ENCODE data around the gene ASXL1. TPM values are rescaled to one million over a fixed set of nuclear protein-coding genes. Genes with fewer than 3 reads are reported as not detected.

Gene ASXL1
- polyA plus RNA-seq, 2 of the 4 experiments (the other 2 are of a cell fraction): 35.7 to 36.0 TPM

- H3K4me3 ChIP-seq: no peak overlapping the region
- no peaks in the 10 kb centered on the region for H3K9me3 ChIP-seq
- ChIA-PET CTCF (interaction anchor here (0.6 to 1.4 kb wide), 6 partner anchors 11 to 34 kb away, joined by 3 to 4 read pairs (median 4); no protein-coding TSS in a partner anchor), POLR2A (no interaction called here)
- no peak for TF ChIP-seq RNF2 (IDR thresholded peaks at IDR 0.05; ENCODE audit: borderline replicate concordance, low read depth)
- no peak for TF ChIP-seq ZC3H11A (IDR thresholded peaks at IDR 0.05)
- no peak for TF ChIP-seq HDAC2 (IDR thresholded peaks at IDR 0.05)
- TF ChIP-seq HOXB5 (CRISPR knock-in tag; IDR thresholded peaks at IDR 0.05): no peak
- no peak for TF ChIP-seq CHD4 (IDR thresholded peaks at IDR 0.05; ENCODE audit: borderline replicate concordance)
- no peak for TF ChIP-seq MAZ (IDR thresholded peaks at IDR 0.05; ENCODE audit: borderline replicate concordance, low read depth, low read length)
- no peak for TF ChIP-seq TP53 (CRISPR knock-in tag; IDR thresholded peaks at IDR 0.05)
- no peak for TF ChIP-seq POLR2A (IDR thresholded peaks at IDR 0.05; ENCODE audit: low read length)
- TF ChIP-seq HEYL (CRISPR knock-in tag; IDR thresholded peaks at IDR 0.05): no peak
- TF ChIP-seq CBX8 (IDR thresholded peaks at IDR 0.05): no peak
- no peak for TF ChIP-seq RFX5 (IDR thresholded peaks at IDR 0.05)
- TF ChIP-seq JUNB (IDR thresholded peaks at IDR 0.05): no peak
- no peak for TF ChIP-seq ESRRA (IDR thresholded peaks at IDR 0.05; ENCODE audit: borderline replicate concordance, low read length)
- no peak for TF ChIP-seq SREBF2 (IDR thresholded peaks at IDR 0.05)
- no peak for TF ChIP-seq TFCP2L1 (CRISPR knock-in tag; IDR thresholded peaks at IDR 0.05)
- TF ChIP-seq PBX3 (IDR thresholded peaks at IDR 0.05): no peak
- no peak for TF ChIP-seq ZFP36 (IDR thresholded peaks at IDR 0.05; ENCODE audit: borderline replicate concordance, partially characterized antibody)
- no peak for TF ChIP-seq RCOR1 (IDR thresholded peaks at IDR 0.05; ENCODE audit: low read depth, low read length)
- DNase-seq (ENCODE audit: low read depth in 1 of 2, low spot score in 1 of 2) (no peak), FAIRE-seq (no peak), ATAC-seq (no peak)
- no peak overlapping the region for H3K27ac ChIP-seq
- H3K4me1 ChIP-seq: no peaks in the 10 kb centered on the region
- H3K4me2 ChIP-seq: no peak overlapping the region
- WGBS (ENCODE audit: missing lambda C conversion rate): 87% methylated on average over 6 of the region's 6 CpGs
Measured at GRCh38 chr20:32427996-32428395, 69.9 kb downstream of the ASXL1 start.

- Histone ChIP-seq H3K4me3 (no peak overlapping the region), H3K4me1 (no peaks in the 10 kb centered on the region), H3K4me2 (no peak overlapping the region), H3K27ac (no peak overlapping the region), H3K9me3 (no peaks in the 10 kb centered on the region)
- no peak for DNase-seq (ENCODE audit: low read depth in 1 of 2, low spot score in 1 of 2)
- ChIA-PET POLR2A (no interaction called here), CTCF (no interaction called here)
- FAIRE-seq: no peak
- 95% methylated on average over 7 of the region's 7 CpGs for WGBS (ENCODE audit: missing lambda C conversion rate)
- no peak for ATAC-seq
- no peak for TF ChIP-seq CHD4 (IDR thresholded peaks at IDR 0.05; ENCODE audit: borderline replicate concordance)
- no peak for TF ChIP-seq GATA3 (IDR thresholded peaks at IDR 0.05; ENCODE audit: borderline replicate concordance)
- no peak for TF ChIP-seq RCOR1 (IDR thresholded peaks at IDR 0.05; ENCODE audit: low read depth, low read length)
- no peak for TF ChIP-seq HES2 (IDR thresholded peaks at IDR 0.05)
- TF ChIP-seq HOXB13 (CRISPR knock-in tag; IDR thresholded peaks at IDR 0.05; ENCODE audit: low read depth): no peak
- TF ChIP-seq PHF8 (IDR thresholded peaks at IDR 0.05; ENCODE audit: borderline replicate concordance, low read depth): no peak
- no peak for TF ChIP-seq CHD2 (IDR thresholded peaks at IDR 0.05; ENCODE audit: low read length, partially characterized antibody)
- TF ChIP-seq TP53 (CRISPR knock-in tag; IDR thresholded peaks at IDR 0.05): no peak
- no peak for TF ChIP-seq ZFP36 (IDR thresholded peaks at IDR 0.05; ENCODE audit: borderline replicate concordance, partially characterized antibody)
- TF ChIP-seq KDM5A (IDR thresholded peaks at IDR 0.05): no peak
- no peak for TF ChIP-seq USF2 (IDR thresholded peaks at IDR 0.05)
- no peak for TF ChIP-seq EHF (CRISPR knock-in tag; IDR thresholded peaks at IDR 0.05)
- no peak for TF ChIP-seq REST (IDR thresholded peaks at IDR 0.05)
- no peak for TF ChIP-seq TFCP2L1 (CRISPR knock-in tag; IDR thresholded peaks at IDR 0.05)
- no peak for TF ChIP-seq POLR2A (IDR thresholded peaks at IDR 0.05; ENCODE audit: low read length)
- no peak for TF ChIP-seq MAFK (IDR thresholded peaks at IDR 0.05; ENCODE audit: partially characterized antibody)
- TF ChIP-seq POLR2AphosphoS2 (conservative IDR thresholded peaks at IDR 0.05; ENCODE audit: low read length): no peak
- no peak for TF ChIP-seq FOSL2 (IDR thresholded peaks at IDR 0.05)
- no peak for TF ChIP-seq FOSL2 (CRISPR knock-in tag; IDR thresholded peaks at IDR 0.05)
Measured at GRCh38 chr20:32429343-32429742, 71.2 kb downstream of the ASXL1 start.
